MCF 10A (cell line): Measurements from ENCODE around the gene EPHB1. TPM values are rescaled to one million over a fixed set of nuclear protein-coding genes. Genes with fewer than 3 reads are reported as not detected.

Experiments
- BruUV-seq: library from RNA; stranded (reverse); fragments of 400-500 nt; replicated peaks from 2 replicates; lab custom pipeline; 2021; lab: Mats Ljungman, UMichigan
- CTCF ChIA-PET: fragments of 300-600 bp; sonication (Branson Sonifier 250); formaldehyde crosslinking; extraction: SDS; loops from one replicate; lab custom pipeline; 2021; ENCODE audit warnings: antibody characterized with exemption, inconsistent platforms; lab: Yijun Ruan, JAX
- POLR2A ChIA-PET: fragments of 300-600, 350-650 bp; sonication (Branson Sonifier 250); formaldehyde crosslinking; extraction: SDS; loops from one replicate; lab custom pipeline; 2020; ENCODE audit warnings: antibody characterized with exemption, inconsistent platforms; lab: Yijun Ruan, JAX
- DNase-seq: peaks from one replicate; pipeline ENCODE4 v3.0.0-alpha.2; 2018; ENCODE audit not compliant: unreplicated experiment
- H3K27ac Mint-ChIP-seq: one replicate; pipeline ENCODE4 v1.8.0; 2022; ENCODE audit warnings: mild to moderate bottlenecking, low read depth, mixed read lengths; ENCODE audit not compliant: unreplicated experiment
- H3K27me3 Mint-ChIP-seq: one replicate; pipeline ENCODE4 v1.8.0; 2022; ENCODE audit warnings: mixed read lengths; ENCODE audit not compliant: insufficient read depth, unreplicated experiment
- H3K36me3 Mint-ChIP-seq: one replicate; pipeline ENCODE4 v1.8.0; 2022; ENCODE audit warnings: mild to moderate bottlenecking, moderate library complexity, mixed read lengths; ENCODE audit not compliant: insufficient read depth, unreplicated experiment
- H3K4me1 Mint-ChIP-seq: one replicate; pipeline ENCODE4 v1.8.0; 2022; ENCODE audit warnings: mixed read lengths; ENCODE audit not compliant: insufficient read depth, unreplicated experiment
- H3K4me3 Mint-ChIP-seq: one replicate; pipeline ENCODE4 v1.8.0; 2022; ENCODE audit warnings: mild to moderate bottlenecking, moderate library complexity, mixed read lengths; ENCODE audit not compliant: unreplicated experiment
- H3K9me3 Mint-ChIP-seq: one replicate; pipeline ENCODE4 v1.8.0; 2022; ENCODE audit warnings: mixed read lengths; ENCODE audit not compliant: unreplicated experiment
- CTCF ChIP-seq: fragments of 200-600 bp; IDR thresholded peaks from one replicate; pipeline ENCODE4 v1.8.0; 2022; ENCODE audit warnings: antibody characterized with exemption, mild to moderate bottlenecking; ENCODE audit not compliant: unreplicated experiment
- intact Hi-C: fragments of 100-400 bp; cut with micrococcal nuclease; formaldehyde crosslinking; loops from 2 replicates; pipeline ENCODE4 v1.14.1; 2022
- total RNA-seq: library from RNA; stranded (reverse); gene quantifications from 2 replicates; pipeline ENCODE4 v1.2.3, GENCODE V29; 2022

The EPHB1 gene
- total RNA-seq, 1 experiment from 2014 or later: not detected

- ChIA-PET POLR2A (interaction anchor here (0.6 kb wide), 1 partner anchor 117 kb away, joined by 3 read pairs; no protein-coding TSS in a partner anchor), CTCF (interaction anchor here (0.6 kb wide), 1 partner anchor 1201 kb away, joined by 3 read pairs; no protein-coding TSS in a partner anchor)
- Mint-ChIP-seq H3K9me3 (peaks cover 11% of the 10 kb centered on the region), H3K4me1 (no peaks in the 10 kb centered on the region), H3K36me3 (no peaks in the 10 kb centered on the region), H3K27me3 (no peaks in the 10 kb centered on the region), H3K4me3 (no peak overlapping the region), H3K27ac (no peak overlapping the region)
- no peak for TF ChIP-seq CTCF
- intact Hi-C loops: no loop called here
- no TSS peak for BruUV-seq
- no peak for DNase-seq
These were observed 222.2 kb downstream of the EPHB1 start for GRCh38 chr3:135017003-135017893.

GRCh38 chr3:135018149-135018923, 223.3 kb downstream of the EPHB1 start:
- H3K36me3 Mint-ChIP-seq: no peaks in the 10 kb centered on the region
- H3K4me3 Mint-ChIP-seq: no peak overlapping the region
- POLR2A ChIA-PET: interaction anchor here (0.6 kb wide), 1 partner anchor 118 kb away, joined by 3 read pairs; no protein-coding TSS in a partner anchor
- no TSS peak for BruUV-seq
- no peak overlapping the region for H3K27ac Mint-ChIP-seq
- CTCF ChIA-PET: interaction anchor here (0.5 to 0.6 kb wide), 2 partner anchors 30 to 1202 kb away, joined by 3 read pairs; no protein-coding TSS in a partner anchor
- H3K9me3 Mint-ChIP-seq: peaks cover 7% of the 10 kb centered on the region
- TF ChIP-seq CTCF: no peak
- DNase-seq: no peak
- H3K4me1 Mint-ChIP-seq: no peaks in the 10 kb centered on the region
- intact Hi-C loops: no loop called here
- no peaks in the 10 kb centered on the region for H3K27me3 Mint-ChIP-seq

GRCh38 chr3:135020181-135020580, 225.1 kb downstream of the EPHB1 start:
- no peak overlapping the region for H3K4me3 Mint-ChIP-seq
- H3K4me1 Mint-ChIP-seq: no peaks in the 10 kb centered on the region
- H3K36me3 Mint-ChIP-seq: no peaks in the 10 kb centered on the region
- DNase-seq: no peak
- ChIA-PET POLR2A (no interaction called here), CTCF (no interaction called here)
- TF ChIP-seq CTCF: no peak
- H3K27me3 Mint-ChIP-seq: no peaks in the 10 kb centered on the region
- intact Hi-C loops: no loop called here
- H3K9me3 Mint-ChIP-seq: no peaks in the 10 kb centered on the region
- no peak overlapping the region for H3K27ac Mint-ChIP-seq
- BruUV-seq: no TSS peak
